Fibroblast of upper back skin (primary cell): ENCODE results near the gene DNM1.
"Not testable (repeated sequence)": the region's sequence is repeated elsewhere in the genome, so short reads cannot be mapped to it uniquely, and the experiment has no call there.

Experiments
- DNase-seq: peaks from one replicate; pipeline ENCODE4 v3.0.0-alpha.2; 2013

The DNM1 gene

DNA sequence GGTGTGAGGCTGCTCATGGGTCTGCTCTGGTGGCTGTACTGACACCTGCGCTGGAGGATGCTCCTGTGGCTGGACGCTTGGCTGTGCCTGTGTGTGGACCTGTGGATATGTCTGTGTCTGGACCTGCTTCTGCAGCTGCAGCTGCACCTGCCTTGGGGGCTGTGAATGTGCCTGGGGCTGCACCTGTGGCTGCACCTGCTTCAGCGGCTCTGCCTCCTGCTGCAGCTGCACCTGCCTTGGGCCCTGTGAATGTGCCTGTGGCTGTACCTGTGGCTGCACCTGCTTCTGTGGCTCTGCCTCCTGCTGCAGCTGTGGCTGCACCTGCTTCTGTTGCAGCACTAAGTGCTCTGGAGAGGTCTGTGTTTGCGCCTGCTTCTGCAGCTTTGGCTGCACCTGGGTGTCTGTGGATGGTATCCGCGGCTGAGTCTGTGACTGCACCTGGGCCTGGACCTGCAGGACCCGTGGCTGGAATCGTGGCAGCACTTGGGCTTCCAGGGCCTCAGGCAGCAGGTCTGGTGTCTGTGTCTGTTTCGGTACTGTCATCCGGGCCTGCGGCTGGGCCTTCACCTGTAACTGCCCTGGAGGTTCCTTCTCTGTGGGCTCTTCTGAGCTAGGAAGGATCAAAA is 24.3 kb upstream of the DNM1 start:
- no peak for DNase-seq

GRCh38 chr9:128180001-128180400 is 23.2 kb upstream of the DNM1 start:
- no peak for DNase-seq

- no peak for DNase-seq
These were observed 22.7 kb upstream of the DNM1 start for GRCh38 chr9:128180447-128180846.

- DNase-seq, result not testable (repeated sequence)
These were observed 21.7 kb upstream of the DNM1 start for GRCh38 chr9:128181480-128181879.

DNA sequence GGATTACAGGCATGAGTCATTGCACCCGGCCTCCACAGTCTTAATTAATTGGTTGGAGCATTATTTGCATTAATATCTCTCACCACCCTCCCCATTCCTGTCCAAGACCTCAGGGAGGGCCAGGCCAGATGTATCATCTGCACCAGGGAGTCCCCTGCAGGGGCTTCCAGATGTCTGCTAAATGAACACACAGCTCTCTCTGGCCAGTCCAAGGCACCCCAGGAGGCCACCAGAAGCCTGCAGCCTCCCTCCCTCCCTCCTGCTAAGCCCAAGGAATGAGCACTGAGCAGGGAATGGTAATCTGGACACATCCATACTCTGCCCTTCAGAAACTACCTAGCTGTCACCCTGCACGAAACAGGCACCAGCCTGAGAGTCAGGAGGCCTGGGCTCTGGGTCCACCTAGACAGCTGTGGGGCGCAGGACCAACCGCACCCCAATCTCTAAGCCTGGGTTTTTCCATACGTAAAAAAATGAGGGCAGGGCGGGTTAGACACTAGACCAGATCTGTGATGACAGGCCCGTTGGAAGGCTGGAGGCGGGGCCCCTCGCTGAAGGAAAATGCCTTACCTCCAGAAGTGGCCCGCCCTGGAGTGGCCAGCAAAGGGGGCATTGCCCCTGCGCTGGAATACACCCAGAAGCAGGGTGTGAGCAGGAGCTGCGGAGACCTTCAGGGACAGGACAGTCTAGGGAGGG is 20.1 kb upstream of the DNM1 start:
- no peak for DNase-seq

DNA sequence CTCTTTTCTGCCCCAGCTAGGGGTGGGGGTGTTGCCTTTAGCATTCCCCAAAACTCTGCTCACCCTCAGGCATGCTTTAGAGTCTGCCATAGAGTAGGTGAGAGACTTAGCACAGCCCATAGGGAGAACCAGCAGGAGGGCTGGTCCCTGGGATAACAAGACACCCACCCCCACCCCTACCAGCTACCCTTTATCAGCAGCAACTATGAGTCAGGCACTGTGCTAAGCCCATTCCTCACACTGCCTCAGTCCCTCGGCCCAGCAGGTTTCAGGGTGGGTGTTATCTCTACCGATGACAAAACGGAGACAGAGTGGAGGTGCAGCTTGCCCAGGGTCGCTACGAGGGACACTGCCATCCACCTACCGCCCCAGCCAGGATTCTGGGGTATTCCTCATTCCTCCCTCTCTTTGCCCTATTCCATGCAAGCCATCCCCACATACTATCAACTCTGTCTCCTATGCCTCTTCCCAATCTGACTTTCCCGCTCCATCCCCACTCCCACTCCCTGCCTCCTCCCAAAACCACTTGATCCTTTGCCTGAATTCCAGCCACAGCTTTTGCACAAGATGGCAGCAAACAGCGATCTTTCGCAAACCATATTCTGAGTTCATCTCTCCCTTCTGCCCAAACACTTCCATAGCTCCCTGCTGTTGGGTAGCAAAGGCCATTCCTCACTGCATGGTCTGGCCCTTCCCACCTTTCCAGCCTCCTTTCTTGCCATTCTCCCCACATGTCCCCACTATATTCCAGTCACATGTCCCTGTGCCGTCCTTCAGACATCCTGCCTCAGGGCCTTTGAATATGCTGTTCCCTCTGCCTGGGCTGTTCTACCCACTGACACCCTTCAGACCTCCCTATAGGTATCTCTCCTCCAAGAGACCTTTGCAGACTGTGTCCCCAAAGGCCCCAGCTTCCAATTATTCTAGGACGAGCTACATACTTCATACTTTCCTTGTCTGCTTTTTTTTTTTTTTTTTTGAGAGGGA is 16.9 kb upstream of the DNM1 start:
- DNase-seq, result no peak

DNA sequence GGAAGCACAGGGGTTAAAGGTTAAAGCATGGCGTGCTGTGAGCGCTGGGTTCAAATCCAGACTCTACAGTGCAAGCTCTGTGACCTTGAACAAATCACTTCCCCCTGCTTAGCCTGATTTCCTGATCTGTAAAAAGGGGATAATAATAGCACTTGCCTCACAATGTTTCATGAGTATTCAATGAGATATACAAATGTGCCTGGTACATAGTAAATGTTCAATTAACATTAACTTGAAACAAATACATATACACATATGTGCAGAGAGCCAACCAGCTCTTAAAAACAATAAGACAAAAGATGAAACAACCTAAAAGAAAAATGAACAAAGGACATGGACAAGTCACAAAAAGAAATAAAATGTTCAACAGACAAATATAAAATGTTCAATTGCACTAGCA is 15.8 kb upstream of the DNM1 start:
- no peak for DNase-seq

GRCh38 chr9:128188209-128188608 is 15.0 kb upstream of the DNM1 start:
- no peak for DNase-seq

- DNase-seq, result no peak
These were observed 13.2 kb upstream of the DNM1 start for GRCh38 chr9:128190013-128190412.

- no peak for DNase-seq
These were observed 12.4 kb upstream of the DNM1 start for GRCh38 chr9:128190516-128191405.

DNA sequence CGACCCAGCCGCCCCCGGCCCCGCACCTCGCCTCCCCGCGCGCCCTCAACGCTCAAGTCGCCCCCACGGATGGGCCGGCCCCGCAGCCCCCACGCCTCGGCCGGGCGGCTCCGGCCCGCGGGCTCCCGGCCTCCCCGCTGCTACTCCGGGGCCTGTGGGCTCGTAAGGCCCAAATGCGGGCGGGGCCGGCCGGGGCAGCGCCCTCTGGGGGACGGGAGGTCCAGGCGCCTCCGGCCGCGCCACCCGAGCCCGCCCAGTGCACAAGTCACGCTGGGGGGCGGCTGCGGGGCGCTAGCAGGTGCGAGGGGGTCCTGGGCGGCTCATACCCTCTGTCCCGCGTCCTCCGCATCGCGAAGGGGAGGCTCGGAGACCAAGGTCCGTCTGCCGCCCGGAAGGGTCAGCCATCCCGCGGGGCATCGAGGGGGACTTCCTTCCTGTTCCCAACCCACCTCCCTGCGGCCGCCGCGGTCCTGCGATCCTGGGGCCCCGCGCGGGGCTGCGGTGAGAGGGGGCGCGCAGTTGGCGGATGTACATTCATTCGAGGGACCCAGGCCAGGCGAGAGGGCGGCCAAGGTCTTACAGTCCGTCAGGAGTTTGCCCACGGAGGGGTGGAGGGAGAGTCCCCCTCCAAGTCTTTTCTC is 11.7 kb upstream of the DNM1 start, which contains the start of gene CIZ1:
CIZ1 (minus strand) TSS at position 167 of the 641 bp plus-strand sequence. CDS start 715 bp downstream, outside the sequence.
- peak; percentile 74 for DNase-seq

GRCh38 chr9:128192601-128193371 is 10.4 kb upstream of the DNM1 start:
- DNase-seq, result peak; percentile 90

DNA sequence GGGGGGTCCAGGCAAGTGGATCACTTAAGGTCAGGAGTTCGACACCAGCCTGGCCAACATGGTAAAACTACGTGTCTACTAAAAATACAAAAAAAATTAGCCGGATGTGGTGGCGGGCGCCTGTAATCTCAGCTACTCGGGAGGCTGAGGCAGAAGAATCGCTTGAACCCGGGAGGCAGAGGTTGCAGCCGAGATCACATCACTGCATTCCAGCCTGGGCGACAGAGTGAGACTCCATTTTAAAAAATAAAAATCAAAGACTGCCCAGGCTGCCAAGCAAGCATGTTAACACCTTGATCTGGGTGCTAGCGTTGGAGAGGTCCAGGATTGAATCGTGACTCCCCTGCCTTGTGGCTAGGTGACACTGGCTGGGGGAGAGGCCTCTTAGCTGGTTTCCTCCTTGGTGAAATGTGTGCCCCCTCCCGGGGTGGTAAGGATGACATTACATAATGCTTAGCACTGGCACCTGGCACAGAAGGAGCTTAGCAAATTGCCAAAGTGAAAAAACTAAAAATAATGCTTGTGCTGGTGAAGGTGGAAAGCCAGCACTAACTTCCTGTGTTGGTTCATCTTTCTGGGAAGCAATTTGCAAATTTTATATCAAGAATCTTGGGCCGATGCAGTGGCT is 9.6 kb upstream of the DNM1 start:
- no peak for DNase-seq

GRCh38 chr9:128201441-128202369 is 1.5 kb upstream of the DNM1 start:
- peak; percentile 59 for DNase-seq

- no peak for DNase-seq
These were observed 543 bp upstream of the DNM1 start for GRCh38 chr9:128202648-128203023.

DNA sequence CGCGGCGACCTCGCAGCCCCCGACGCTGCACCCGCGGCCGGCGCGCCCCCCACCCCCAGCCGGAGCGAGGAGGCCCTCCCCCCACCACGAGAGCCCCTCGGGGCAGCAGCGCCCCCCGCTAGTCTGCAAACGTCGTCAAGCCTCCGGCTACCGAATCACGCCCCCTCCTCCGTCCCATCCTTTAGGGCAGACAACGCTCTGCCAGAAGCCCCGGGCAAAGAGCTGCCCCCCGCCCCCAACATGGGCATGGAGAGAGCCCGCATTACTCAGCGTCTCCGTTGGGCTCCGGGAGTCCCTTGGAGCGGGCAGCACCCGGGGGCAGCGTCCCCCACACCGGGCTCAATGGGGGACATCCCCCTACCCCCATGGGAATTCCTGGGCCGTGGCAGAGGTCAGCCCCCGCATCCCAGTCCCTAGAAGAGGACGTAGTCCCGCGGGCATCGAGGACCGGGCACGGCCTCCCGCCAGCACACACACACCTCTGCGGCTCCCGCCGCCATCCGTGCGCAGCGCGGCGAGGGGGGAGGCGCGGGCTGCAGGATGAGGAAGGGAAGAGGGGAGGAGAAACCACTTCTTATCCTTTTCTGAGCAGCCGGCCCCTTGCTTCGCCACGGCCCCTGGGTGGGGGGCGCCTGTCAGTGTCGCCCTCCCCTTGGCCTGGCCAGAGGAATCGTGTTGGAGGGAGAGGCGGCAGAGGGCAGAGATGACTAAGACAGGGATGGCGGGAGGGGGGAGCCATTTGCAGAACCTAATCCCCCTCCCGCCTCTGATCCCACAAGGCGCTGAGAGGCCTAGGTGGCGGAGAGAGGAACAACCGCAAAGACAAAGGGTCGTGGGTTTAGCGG is 750 bp downstream of the DNM1 start:
- DNase-seq, result peak; percentile 50

DNA sequence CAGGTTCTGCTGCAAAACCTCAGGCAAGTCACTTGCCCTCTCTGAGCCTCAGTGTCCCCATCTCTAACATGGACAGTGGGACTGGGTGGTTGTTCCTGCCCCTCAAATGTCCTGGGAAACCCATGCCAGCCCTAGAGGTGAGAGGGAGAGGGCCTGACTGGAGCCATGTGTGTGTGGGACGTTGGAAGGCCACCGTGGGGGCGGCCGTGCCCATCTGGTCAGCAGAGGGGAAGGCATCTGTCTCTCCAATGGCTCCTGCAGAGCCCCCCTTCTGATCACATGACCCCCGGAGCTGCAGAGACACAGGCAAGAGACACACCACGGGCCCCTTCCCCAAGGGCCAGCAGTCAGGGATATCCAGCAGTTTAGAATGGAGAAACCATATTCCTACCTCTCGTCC is 1.7 kb downstream of the DNM1 start:
- no peak for DNase-seq

GRCh38 chr9:128205296-128205944 is 2.2 kb downstream of the DNM1 start:
- no peak for DNase-seq
